Stimulated activated CD4-positive, alpha-beta T cell treated with anti-CD3 and anti-CD28 coated beads, Interleukin-4, amount 100 ng/mL, for 24 hours (primary cell): ENCODE measurements around the gene CRYGB.
"Not testable (repeated sequence)": the region's sequence is repeated elsewhere in the genome, so short reads cannot be mapped to it uniquely, and the experiment has no call there.

Experiments
- DNase-seq: peaks from one replicate; pipeline ENCODE4 v3.0.0-alpha.2; 2020

Gene CRYGB

GRCh38 chr2:208103616-208104015 lies 42.3 kb downstream of the CRYGB start:
- no peak for DNase-seq

GRCh38 chr2:208101716-208102631 lies 44.0 kb downstream of the CRYGB start:
- no peak for DNase-seq

GRCh38 chr2:208099682-208100470 lies 46.1 kb downstream of the CRYGB start:
- no peak for DNase-seq

GRCh38 chr2:208098701-208099100 lies 47.3 kb downstream of the CRYGB start:
- DNase-seq, result not testable (repeated sequence)

- no peak for DNase-seq
Measured at GRCh38 chr2:208098267-208098666, 47.7 kb downstream of the CRYGB start.

GRCh38 chr2:208097801-208098200 lies 48.2 kb downstream of the CRYGB start:
- no peak for DNase-seq

- DNase-seq, result no peak
Measured at GRCh38 chr2:208097313-208097712, 48.6 kb downstream of the CRYGB start.

- no peak for DNase-seq
Measured at GRCh38 chr2:208096080-208096479, 49.9 kb downstream of the CRYGB start.

GRCh38 chr2:208093128-208093527 lies 52.8 kb downstream of the CRYGB start:
- DNase-seq, result no peak
